ENCODE results near the gene BCAS3. TPM values are rescaled to one million over a fixed set of nuclear protein-coding genes. Genes with fewer than 3 reads are reported as not detected.
"Not testable (repeated sequence)": the region's sequence is repeated elsewhere in the genome, so short reads cannot be mapped to it uniquely, and the experiment has no call there.

The BCAS3 gene
- total RNA-seq, 1 experiment from 2014 or later, result 6.0 TPM

- in situ Hi-C loops (cut with HindIII; ENCODE audit: low sequenced_read_pairs), result no loop called here
These were observed 740.8 kb downstream of the BCAS3 start for GRCh38 chr17:61418449-61418848.

GRCh38 chr17:61419496-61420046 is 741.9 kb downstream of the BCAS3 start:
- in situ Hi-C loops (cut with HindIII; ENCODE audit: low sequenced_read_pairs), result no loop called here
- DNase-seq (ENCODE audit: low spot score), result no peak

More at GRCh38 chr17:61418449-61418848, 740.8 kb downstream of the BCAS3 start:
- no peak for DNase-seq (ENCODE audit: low spot score)

GRCh38 chr17:61420052-61420451 is 742.4 kb downstream of the BCAS3 start:
- in situ Hi-C loops (cut with HindIII; ENCODE audit: low sequenced_read_pairs), result no loop called here
- no peak for DNase-seq (ENCODE audit: low spot score)

- in situ Hi-C loops (cut with HindIII; ENCODE audit: low sequenced_read_pairs), result no loop called here
- no peak for DNase-seq (ENCODE audit: low spot score)
These were observed 743.2 kb downstream of the BCAS3 start for GRCh38 chr17:61420745-61421398.

- DNase-seq (ENCODE audit: low spot score), result no peak
- in situ Hi-C loops (cut with HindIII; ENCODE audit: low sequenced_read_pairs), result no loop called here
These were observed 743.8 kb downstream of the BCAS3 start for GRCh38 chr17:61421460-61421859.

GRCh38 chr17:61422116-61422799 is 744.6 kb downstream of the BCAS3 start:
- DNase-seq (ENCODE audit: low spot score), result no peak
- in situ Hi-C loops (cut with HindIII; ENCODE audit: low sequenced_read_pairs), result no loop called here

- DNase-seq (ENCODE audit: low spot score), result no peak
- in situ Hi-C loops (cut with HindIII; ENCODE audit: low sequenced_read_pairs), result no loop called here
These were observed 745.2 kb downstream of the BCAS3 start for GRCh38 chr17:61422869-61423268.

- in situ Hi-C loops (cut with HindIII; ENCODE audit: low sequenced_read_pairs), result no loop called here
- no peak for DNase-seq (ENCODE audit: low spot score)
These were observed 746.5 kb downstream of the BCAS3 start for GRCh38 chr17:61423967-61424649.

GRCh38 chr17:61425682-61426481 is 748.2 kb downstream of the BCAS3 start:
- in situ Hi-C loops (cut with HindIII; ENCODE audit: low sequenced_read_pairs), result no loop called here
- DNase-seq (ENCODE audit: low spot score), result no peak

- in situ Hi-C loops (cut with HindIII; ENCODE audit: low sequenced_read_pairs), result no loop called here
- no peak for DNase-seq (ENCODE audit: low spot score)
These were observed 749.0 kb downstream of the BCAS3 start for GRCh38 chr17:61426482-61427304.

GRCh38 chr17:61427567-61427966 is 749.9 kb downstream of the BCAS3 start:
- DNase-seq (ENCODE audit: low spot score), result no peak
- in situ Hi-C loops (cut with HindIII; ENCODE audit: low sequenced_read_pairs), result no loop called here

- in situ Hi-C loops (cut with HindIII; ENCODE audit: low sequenced_read_pairs), result no loop called here
- DNase-seq (ENCODE audit: low spot score), result no peak
These were observed 751.6 kb downstream of the BCAS3 start for GRCh38 chr17:61429274-61429673.

GRCh38 chr17:61429831-61430230 is 752.2 kb downstream of the BCAS3 start:
- DNase-seq (ENCODE audit: low spot score); in situ Hi-C loops (cut with HindIII; ENCODE audit: low sequenced_read_pairs): not testable (repeated sequence)

GRCh38 chr17:61431594-61432311 is 754.1 kb downstream of the BCAS3 start:
- in situ Hi-C loops (cut with HindIII; ENCODE audit: low sequenced_read_pairs), result no loop called here
- DNase-seq (ENCODE audit: low spot score), result no peak

GRCh38 chr17:61436273-61436672 is 758.6 kb downstream of the BCAS3 start:
- in situ Hi-C loops (cut with HindIII; ENCODE audit: low sequenced_read_pairs), result no loop called here
- DNase-seq (ENCODE audit: low spot score), result no peak

- in situ Hi-C loops (cut with HindIII; ENCODE audit: low sequenced_read_pairs), result no loop called here
- no peak for DNase-seq (ENCODE audit: low spot score)
These were observed 759.5 kb downstream of the BCAS3 start for GRCh38 chr17:61436995-61437704.

- DNase-seq (ENCODE audit: low spot score), result no peak
- in situ Hi-C loops (cut with HindIII; ENCODE audit: low sequenced_read_pairs), result no loop called here
These were observed 763.0 kb downstream of the BCAS3 start for GRCh38 chr17:61440697-61441096.

Data from G401 (cell line).